GM18499 (cell line): Measurements from ENCODE around the gene TRRAP.
"Not testable (repeated sequence)": the region's sequence is repeated elsewhere in the genome, so short reads cannot be mapped to it uniquely, and the experiment has no call there.

ENCODE experiments used
- ATAC-seq: cut with Tn5 transposase; IDR thresholded peaks from one replicate; pipeline ENCODE4 v1.9.1; 2021; ENCODE audit warnings: moderate number of reproducible peaks; ENCODE audit not compliant: insufficient read depth, unreplicated experiment

TRRAP gene

GRCh38 chr7:99038086-99038855 is 159.9 kb downstream of the TRRAP start:
- no peak for ATAC-seq

- ATAC-seq, result no peak
These were observed 161.1 kb downstream of the TRRAP start for GRCh38 chr7:99039384-99039891.

- ATAC-seq, result no peak
These were observed 162.0 kb downstream of the TRRAP start for GRCh38 chr7:99040104-99040958.

- no peak for ATAC-seq
These were observed 163.2 kb downstream of the TRRAP start for GRCh38 chr7:99041526-99041925.

GRCh38 chr7:99042957-99043356 is 164.6 kb downstream of the TRRAP start:
- no peak for ATAC-seq

GRCh38 chr7:99044858-99045257 is 166.5 kb downstream of the TRRAP start:
- ATAC-seq, result not testable (repeated sequence)

GRCh38 chr7:99046262-99046661 is 167.9 kb downstream of the TRRAP start:
- not testable (repeated sequence) for ATAC-seq

- ATAC-seq, result no peak
These were observed 168.4 kb downstream of the TRRAP start for GRCh38 chr7:99046722-99047121.

- no peak for ATAC-seq
These were observed 169.3 kb downstream of the TRRAP start for GRCh38 chr7:99047526-99048077.

- ATAC-seq, result no peak
These were observed 172.6 kb downstream of the TRRAP start for GRCh38 chr7:99050971-99051370.

GRCh38 chr7:99054781-99055180 is 176.4 kb downstream of the TRRAP start:
- ATAC-seq, result no peak

- no peak for ATAC-seq
These were observed 182.9 kb downstream of the TRRAP start for GRCh38 chr7:99061001-99061776.
